Measurements from ENCODE around the gene GPHN. TPM values are rescaled to one million over a fixed set of nuclear protein-coding genes. Genes with fewer than 3 reads are reported as not detected.

The GPHN gene
- total and polyA plus RNA-seq, 10 of the 15 experiments (the other 5 are each of a cell fraction or from before 2014, with no cell fraction given) = 22.3 to 48.8 (median 33.1) TPM

- TF ChIP-seq RUNX3 (IDR thresholded peaks at IDR 0.05; ENCODE audit: low read length) (no peak), SPI1 (IDR thresholded peaks at IDR 0.05; ENCODE audit: borderline replicate concordance, insufficient read depth, low read depth, low read length) (peak; percentile 2; the same call in 1 of the 2 replicates), IKZF2 (IDR thresholded peaks at IDR 0.05) (peak in 1 of 2 experiments; percentile 20; a peak in 1 of 4 replicates), HDGF (IDR thresholded peaks at IDR 0.05) (no peak), TCF7 (IDR thresholded peaks at IDR 0.05; ENCODE audit: borderline replicate concordance) (no peak), IRF5 (IDR thresholded peaks at IDR 0.05; ENCODE audit: borderline replicate concordance) (no peak), TBL1XR1 (IDR thresholded peaks at IDR 0.05; ENCODE audit: low read depth, low read length) (no peak), IKZF1 (conservative IDR thresholded peaks at IDR 0.05) (peak; percentile 56; the same call in 1 of the 2 replicates), ZNF687 (IDR thresholded peaks at IDR 0.05) (no peak), BCL11A (IDR thresholded peaks at IDR 0.05; ENCODE audit: low read depth, low read length) (no peak), EGR1 (IDR thresholded peaks at IDR 0.05; ENCODE audit: borderline replicate concordance in 1 of 2, low read depth in 2 of 2, low read length in 2 of 2) (no peak), CREM (IDR thresholded peaks at IDR 0.05; ENCODE audit: low read depth) (no peak), ZBTB40 (IDR thresholded peaks at IDR 0.05; ENCODE audit: borderline replicate concordance) (no peak)
Measured at GRCh38 chr14:66530526-66530925, 22.6 kb downstream of the GPHN start (continued).
